T-helper 17 cell (primary cell): Measurements from ENCODE around the gene PLXNA4. TPM values are rescaled to one million over a fixed set of nuclear protein-coding genes. Genes with fewer than 3 reads are reported as not detected.

Experiments
- ATAC-seq: fragments of 150-1000 bp; cut with Tn5 transposase; 2 replicates; pipeline ENCODE4 v1.10.0; 2021; ENCODE audit warnings: mild to moderate bottlenecking, moderate library complexity
- DNase-seq, 3 donors: peaks; one replicate each; pipeline versions ENCODE4 v3.0.0 to v3.0.0-alpha.2; 2020 to 2021
- H3K9me3 ChIP-seq: one replicate; pipeline ENCODE4 v1.7.0; 2013; ENCODE audit warnings: low read length, mild to moderate bottlenecking; ENCODE audit not compliant: control insufficient read depth, poor library complexity, severe bottlenecking
- H3K27ac Mint-ChIP-seq: one replicate; pipeline ENCODE4 v1.8.0; 2022; ENCODE audit warnings: mild to moderate bottlenecking, moderate library complexity, mixed read lengths
- H3K27me3 Mint-ChIP-seq: one replicate; pipeline ENCODE4 v1.8.0; 2022; ENCODE audit warnings: mixed read lengths
- H3K36me3 Mint-ChIP-seq: one replicate; pipeline ENCODE4 v1.8.0; 2022; ENCODE audit warnings: low read depth, mixed read lengths
- H3K4me1 Mint-ChIP-seq: one replicate; pipeline ENCODE4 v1.8.0; 2022; ENCODE audit warnings: mild to moderate bottlenecking, mixed read lengths
- H3K4me3 Mint-ChIP-seq: one replicate; pipeline ENCODE4 v1.8.0; 2022; ENCODE audit warnings: mild to moderate bottlenecking, moderate library complexity, mixed read lengths
- total RNA-seq, 4 donors: library from RNA in 2 of 4; stranded (reverse) in 2 of 4; gene quantifications; one replicate each; pipeline ENCODE4 v1.2.3 and lab custom pipeline; 2022 to 2026

The PLXNA4 gene
- total RNA-seq, 2 donors from 2014 or later: 9.5 to 11.7 TPM

DNA sequence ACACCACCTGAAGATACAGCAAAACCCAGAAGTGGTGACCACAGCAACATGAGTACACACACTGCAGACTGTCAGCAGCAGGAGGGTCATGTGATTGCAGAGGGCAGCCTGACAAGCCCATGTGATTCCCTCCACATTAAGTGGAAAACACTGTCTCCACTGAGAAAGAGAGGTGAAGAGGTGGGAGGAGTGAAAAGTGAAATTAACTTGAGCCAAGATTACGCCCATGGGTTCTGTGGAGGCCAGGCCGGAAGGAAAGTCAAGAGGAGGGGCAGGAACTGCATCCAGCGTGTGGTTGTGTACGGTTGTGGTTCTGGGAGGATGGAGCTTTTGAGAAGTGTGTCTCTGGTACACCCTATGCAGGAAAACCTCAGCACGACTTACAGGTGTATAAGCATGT is 138.5 kb downstream of the PLXNA4 start:
- peaks cover 46% of the 10 kb centered on the region for H3K4me1 Mint-ChIP-seq
- H3K4me3 Mint-ChIP-seq: peak overlapping the region; percentile 77
- no peaks in the 10 kb centered on the region for H3K9me3 ChIP-seq
- peaks cover 7% of the 10 kb centered on the region for H3K27me3 Mint-ChIP-seq
- no peak for DNase-seq
- H3K27ac Mint-ChIP-seq: peak overlapping the region; percentile 85
- H3K36me3 Mint-ChIP-seq: peaks cover 2% of the 10 kb centered on the region
- ATAC-seq: peak; percentile 78

DNA sequence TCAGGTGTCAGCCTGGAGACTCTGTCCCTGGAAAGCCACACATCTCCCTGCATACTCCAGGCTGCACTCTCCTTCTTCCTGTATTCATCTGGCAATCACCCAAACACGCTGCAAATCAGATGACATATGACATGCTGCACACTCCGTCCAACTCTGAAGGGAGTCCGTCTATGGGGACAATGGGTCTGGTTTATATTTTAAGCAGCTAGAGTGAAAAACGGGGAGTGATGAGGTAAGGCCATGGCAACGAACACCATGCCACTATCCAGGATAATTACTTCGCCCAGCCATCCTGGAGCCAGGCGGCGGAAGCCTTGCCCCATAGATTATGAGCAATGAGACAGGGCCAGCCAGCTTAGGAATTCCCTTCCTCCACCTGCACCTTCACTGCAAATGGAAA is 140.1 kb downstream of the PLXNA4 start:
- no peaks in the 10 kb centered on the region for H3K36me3 Mint-ChIP-seq
- H3K4me1 Mint-ChIP-seq: peaks cover 52% of the 10 kb centered on the region
- peak overlapping the region; percentile 83 for H3K27ac Mint-ChIP-seq
- no peak for DNase-seq
- H3K4me3 Mint-ChIP-seq: peak overlapping the region; percentile 66
- peaks cover 7% of the 10 kb centered on the region for H3K27me3 Mint-ChIP-seq
- H3K9me3 ChIP-seq: no peaks in the 10 kb centered on the region
- ATAC-seq: no peak

DNA sequence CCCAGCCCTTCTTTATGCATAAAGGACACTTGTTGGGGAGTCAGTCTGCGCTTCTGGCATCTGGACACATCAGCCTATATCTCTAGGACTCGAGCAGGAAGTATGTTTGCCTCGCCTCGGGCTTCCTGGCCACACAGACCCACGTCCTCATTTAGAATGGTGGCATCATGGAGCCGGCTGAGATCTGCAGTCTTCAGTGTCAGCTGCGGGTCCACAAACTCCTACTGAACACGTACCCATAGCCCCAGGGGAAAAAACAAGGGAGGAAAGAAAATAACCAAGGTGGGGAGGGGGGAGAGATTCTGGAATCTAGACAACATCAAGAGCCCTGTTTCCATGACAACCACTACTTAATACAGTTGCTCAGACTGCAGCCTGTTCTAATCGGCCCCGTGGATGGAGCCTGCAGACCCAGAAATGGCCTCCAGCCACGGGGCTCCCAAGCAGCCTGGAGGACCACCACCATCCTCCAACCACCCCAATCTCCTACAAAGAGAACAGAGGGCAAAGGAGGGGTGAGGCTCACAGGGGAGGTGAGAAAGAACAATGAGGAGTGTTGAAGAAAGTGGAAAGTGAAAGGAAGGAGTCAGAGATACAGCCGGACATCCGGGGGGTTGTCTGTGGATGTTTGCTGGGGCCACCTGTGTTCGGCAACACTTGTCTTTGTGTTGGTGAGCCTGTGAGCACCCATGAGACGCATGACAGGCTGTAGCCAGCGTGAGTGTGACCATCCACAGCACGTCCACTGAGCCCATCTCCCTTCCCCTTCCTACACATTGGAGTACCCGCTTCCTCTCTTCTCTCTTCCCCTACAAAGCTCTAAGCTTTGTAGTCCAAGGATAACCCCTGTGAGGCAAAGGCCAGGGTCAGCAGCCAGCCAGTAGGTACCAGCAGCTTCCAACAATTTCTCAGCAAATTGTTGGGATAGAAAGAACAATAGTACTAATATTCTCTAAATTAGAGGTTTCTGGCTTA is 141.0 kb downstream of the PLXNA4 start:
- peak overlapping the region; percentile 79 for H3K4me3 Mint-ChIP-seq
- H3K4me1 Mint-ChIP-seq: peaks cover 57% of the 10 kb centered on the region
- H3K27me3 Mint-ChIP-seq: peaks cover 7% of the 10 kb centered on the region
- H3K36me3 Mint-ChIP-seq: no peaks in the 10 kb centered on the region
- H3K9me3 ChIP-seq: no peaks in the 10 kb centered on the region
- ATAC-seq (no peak), DNase-seq (no peak)
- H3K27ac Mint-ChIP-seq: peak overlapping the region; percentile 83

DNA sequence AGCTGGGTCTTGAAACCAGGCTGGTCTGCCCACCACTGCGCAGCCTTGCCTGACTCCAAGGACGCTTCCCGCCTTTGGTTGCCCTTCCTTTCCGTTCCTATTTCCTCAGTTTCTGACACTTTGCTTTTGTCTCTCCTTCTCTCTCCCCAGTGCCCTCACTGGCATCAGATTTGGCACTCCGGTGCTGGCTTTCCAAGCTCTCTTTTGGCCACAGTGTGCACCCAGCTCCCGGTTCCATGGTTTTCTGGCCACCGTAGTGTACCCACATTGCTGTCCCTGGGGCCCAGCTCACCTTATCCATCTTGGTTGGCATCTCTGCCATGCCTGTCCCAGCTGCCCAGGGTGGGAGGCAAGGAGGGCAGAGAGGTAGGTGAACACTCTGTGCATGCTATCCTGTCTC is 142.2 kb downstream of the PLXNA4 start:
- ATAC-seq: no peak
- peaks cover 59% of the 10 kb centered on the region for H3K4me1 Mint-ChIP-seq
- peak overlapping the region; percentile 83 for H3K27ac Mint-ChIP-seq
- peak overlapping the region; percentile 12 for H3K4me3 Mint-ChIP-seq
- H3K9me3 ChIP-seq: no peaks in the 10 kb centered on the region
- no peak for DNase-seq
- peaks cover 7% of the 10 kb centered on the region for H3K27me3 Mint-ChIP-seq
- no peaks in the 10 kb centered on the region for H3K36me3 Mint-ChIP-seq

DNA sequence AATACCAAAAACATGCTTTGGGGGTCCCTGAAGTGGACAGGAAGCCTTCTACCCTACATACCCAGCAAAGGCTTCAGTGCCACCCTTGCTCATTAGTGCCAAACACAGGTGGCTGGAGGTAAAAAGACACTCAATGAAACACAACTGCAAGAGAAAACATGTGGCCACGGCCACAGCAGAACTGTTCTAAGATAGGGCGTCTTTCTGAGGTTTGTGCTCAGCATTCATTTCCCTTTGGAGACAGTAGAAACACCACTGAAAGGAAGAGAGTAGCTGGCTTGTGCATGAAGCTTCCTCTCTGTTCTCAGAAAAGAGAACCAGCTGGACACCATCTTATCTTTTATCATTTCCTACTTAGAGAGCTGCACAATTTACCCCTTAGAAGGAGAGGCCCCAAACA is 143.0 kb downstream of the PLXNA4 start:
- H3K36me3 Mint-ChIP-seq: no peaks in the 10 kb centered on the region
- no peak for DNase-seq
- H3K9me3 ChIP-seq: no peaks in the 10 kb centered on the region
- peaks cover 7% of the 10 kb centered on the region for H3K27me3 Mint-ChIP-seq
- H3K4me1 Mint-ChIP-seq: peaks cover 62% of the 10 kb centered on the region
- ATAC-seq: no peak
- peak overlapping the region; percentile 86 for H3K27ac Mint-ChIP-seq
- H3K4me3 Mint-ChIP-seq: peak overlapping the region; percentile 47

DNA sequence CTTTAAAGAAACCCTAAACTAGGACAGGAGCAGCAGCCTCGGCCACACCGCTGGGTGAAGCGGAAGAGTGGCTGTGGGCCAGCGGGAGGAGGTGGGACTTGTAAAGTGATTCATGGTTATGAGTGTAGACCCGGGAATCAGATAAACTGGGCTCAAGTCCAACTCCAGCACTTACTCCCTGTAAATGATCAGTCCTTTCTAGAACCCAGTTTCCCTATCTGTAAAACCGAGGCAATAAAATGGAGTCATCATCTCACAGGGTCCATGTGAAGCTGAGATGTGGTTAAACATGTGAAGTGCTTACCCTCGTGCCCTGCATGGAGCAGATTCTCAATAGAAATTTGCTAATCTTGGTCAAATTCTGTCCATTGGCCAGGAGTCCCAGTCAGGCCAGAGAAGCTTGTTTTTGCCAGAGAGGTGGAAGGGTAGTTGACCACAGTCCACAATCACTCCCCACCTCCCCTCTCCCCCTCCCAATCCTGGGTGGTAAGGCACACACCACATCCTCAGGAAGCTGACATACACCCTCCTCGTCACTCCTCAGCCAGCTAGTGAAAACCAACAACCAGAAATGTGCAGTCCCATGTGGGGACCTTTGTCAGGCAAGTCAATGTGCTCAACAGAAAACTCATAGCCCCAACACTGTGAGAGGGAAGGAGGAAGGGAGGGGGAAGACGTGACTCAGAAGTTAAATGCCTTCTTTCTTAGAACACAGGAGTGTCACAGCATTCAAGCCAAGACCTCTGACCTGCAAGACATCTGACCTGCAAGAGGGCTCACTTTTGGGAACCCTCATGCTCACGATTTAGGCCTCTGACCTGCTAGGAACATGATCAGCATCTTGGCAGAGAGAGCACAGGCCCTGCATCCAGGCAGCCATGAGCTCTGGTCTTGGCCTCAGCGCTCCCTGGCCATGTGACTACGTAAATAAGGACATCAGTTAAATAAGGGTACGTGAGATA is 145.1 kb downstream of the PLXNA4 start:
- H3K9me3 ChIP-seq: no peaks in the 10 kb centered on the region
- Mint-ChIP-seq H3K4me3 (peak overlapping the region; percentile 34), H3K27me3 (peaks cover 3% of the 10 kb centered on the region), H3K36me3 (no peaks in the 10 kb centered on the region), H3K27ac (peak overlapping the region; percentile 86), H3K4me1 (peaks cover 47% of the 10 kb centered on the region)
- ATAC-seq (peak; percentile 92), DNase-seq (no peak)

DNA sequence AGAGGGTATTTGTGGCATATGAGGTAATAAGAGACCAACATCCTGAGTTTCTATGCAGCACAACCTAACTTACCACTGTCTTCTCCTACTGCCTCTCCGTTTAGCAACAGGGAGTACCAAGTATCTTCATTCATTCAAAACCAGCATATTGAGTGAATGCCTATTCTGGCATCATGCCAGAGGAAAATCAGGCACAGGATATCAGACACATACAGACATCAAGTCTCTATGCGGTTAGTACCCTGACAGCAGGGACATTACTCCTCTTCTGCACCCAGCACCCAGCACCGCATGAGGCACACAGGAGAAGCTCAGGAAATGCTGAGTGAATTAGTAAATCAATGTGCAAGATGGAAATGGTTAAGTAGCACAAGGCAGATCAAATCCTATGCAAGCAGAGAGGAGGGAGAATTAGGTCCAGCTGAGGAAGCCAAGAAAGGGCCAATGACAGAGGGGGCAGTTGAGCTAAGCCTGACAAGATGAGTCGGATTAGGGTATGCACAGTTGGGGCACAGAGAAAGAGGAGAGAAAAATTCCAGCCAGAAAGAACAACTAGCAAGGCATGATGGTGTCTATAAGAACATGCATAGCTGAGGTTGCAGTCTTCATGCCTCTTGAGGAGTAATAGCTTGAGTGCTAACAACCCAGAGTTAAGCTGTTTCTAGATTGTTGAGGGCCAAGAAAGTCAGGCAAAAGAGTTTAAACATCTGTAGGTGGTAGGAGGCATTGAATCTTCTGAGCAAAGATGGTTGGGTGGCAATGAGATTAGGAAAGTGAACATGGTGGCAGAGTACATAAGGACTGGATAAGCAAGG is 146.0 kb downstream of the PLXNA4 start:
- Mint-ChIP-seq H3K36me3 (no peaks in the 10 kb centered on the region), H3K4me1 (peaks cover 39% of the 10 kb centered on the region), H3K27me3 (no peaks in the 10 kb centered on the region), H3K4me3 (peak overlapping the region; percentile 0), H3K27ac (peak overlapping the region; percentile 0)
- no peaks in the 10 kb centered on the region for H3K9me3 ChIP-seq
- DNase-seq (no peak), ATAC-seq (no peak)

DNA sequence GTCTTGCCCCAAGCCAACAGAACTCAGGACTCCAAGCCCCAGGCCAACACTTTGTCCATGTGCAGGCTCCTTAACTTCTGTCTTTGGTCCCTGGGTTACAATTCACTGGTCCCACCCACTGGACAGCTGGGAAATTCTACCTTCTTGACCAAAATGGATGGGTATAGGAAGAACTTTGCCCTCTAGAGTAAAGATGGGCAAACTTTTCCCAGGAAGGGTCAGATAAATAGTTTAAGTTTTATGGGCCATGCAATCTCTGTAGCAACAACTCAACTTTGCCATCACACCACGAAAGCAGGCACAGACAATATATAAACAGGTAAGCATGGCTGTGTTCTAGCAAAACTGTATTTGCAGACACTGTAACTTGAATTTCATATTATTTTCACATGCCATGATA is 147.1 kb downstream of the PLXNA4 start:
- Mint-ChIP-seq H3K4me1 (peaks cover 35% of the 10 kb centered on the region), H3K27ac (no peak overlapping the region), H3K4me3 (no peak overlapping the region), H3K36me3 (no peaks in the 10 kb centered on the region), H3K27me3 (no peaks in the 10 kb centered on the region)
- DNase-seq (no peak), ATAC-seq (no peak)
- no peaks in the 10 kb centered on the region for H3K9me3 ChIP-seq

DNA sequence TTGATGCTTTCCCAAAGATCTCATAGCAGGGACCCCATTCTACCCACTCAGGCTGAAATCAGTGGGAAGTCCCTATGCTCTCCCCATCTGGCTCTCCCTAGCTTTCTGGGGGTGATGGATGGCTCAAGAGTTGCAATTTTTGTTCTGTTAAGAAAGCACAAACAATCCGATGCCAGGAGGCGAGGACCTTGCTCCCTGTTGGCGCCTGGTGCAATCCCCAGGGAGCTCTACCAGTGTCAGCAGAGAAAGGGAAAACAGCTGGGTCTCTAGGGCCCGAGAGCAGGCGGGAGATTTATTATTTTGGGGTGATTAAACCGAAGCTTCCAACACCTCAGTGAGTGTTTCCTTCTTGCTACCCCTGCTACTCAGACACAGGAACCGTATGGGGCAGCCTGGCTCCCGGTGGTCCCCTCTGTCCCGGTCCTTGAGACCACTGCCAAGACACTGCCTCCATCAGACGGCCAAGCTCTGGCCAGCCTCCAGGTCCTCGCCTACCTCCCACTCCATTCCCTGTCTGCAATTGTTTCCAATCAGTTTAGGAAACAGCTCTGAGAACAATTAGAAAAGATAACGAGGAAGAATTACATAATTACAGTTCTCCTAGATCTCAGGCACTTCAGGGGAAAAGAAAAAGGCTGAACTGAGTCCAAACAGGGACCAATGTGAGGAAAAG is 147.9 kb downstream of the PLXNA4 start:
- Mint-ChIP-seq H3K4me3 (no peak overlapping the region), H3K27ac (peak overlapping the region; percentile 9), H3K36me3 (no peaks in the 10 kb centered on the region), H3K4me1 (peaks cover 33% of the 10 kb centered on the region), H3K27me3 (no peaks in the 10 kb centered on the region)
- ATAC-seq (no peak), DNase-seq (no peak)
- no peaks in the 10 kb centered on the region for H3K9me3 ChIP-seq

DNA sequence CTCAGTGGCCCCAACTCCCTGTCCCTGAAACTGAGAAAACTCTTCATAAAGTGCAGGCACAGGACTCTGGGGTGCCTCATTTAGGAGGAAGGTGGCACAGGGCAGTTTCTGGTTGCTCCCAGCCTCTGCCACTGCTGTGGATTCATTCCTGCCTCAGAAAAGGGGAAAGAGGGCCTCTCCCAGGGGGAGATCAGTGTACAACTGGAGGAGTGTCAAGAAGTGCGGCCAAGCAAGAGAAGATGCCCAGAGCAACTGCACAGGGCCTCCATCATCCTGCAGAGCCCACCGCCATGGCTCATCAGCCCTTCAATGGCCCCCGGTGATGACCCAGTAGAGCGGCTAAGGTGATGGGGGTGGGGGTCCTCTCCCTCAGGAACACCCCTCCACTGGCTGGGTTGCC is 150.3 kb downstream of the PLXNA4 start:
- no peaks in the 10 kb centered on the region for H3K36me3 Mint-ChIP-seq
- no peak overlapping the region for H3K27ac Mint-ChIP-seq
- H3K4me1 Mint-ChIP-seq: peaks cover 17% of the 10 kb centered on the region

DNA sequence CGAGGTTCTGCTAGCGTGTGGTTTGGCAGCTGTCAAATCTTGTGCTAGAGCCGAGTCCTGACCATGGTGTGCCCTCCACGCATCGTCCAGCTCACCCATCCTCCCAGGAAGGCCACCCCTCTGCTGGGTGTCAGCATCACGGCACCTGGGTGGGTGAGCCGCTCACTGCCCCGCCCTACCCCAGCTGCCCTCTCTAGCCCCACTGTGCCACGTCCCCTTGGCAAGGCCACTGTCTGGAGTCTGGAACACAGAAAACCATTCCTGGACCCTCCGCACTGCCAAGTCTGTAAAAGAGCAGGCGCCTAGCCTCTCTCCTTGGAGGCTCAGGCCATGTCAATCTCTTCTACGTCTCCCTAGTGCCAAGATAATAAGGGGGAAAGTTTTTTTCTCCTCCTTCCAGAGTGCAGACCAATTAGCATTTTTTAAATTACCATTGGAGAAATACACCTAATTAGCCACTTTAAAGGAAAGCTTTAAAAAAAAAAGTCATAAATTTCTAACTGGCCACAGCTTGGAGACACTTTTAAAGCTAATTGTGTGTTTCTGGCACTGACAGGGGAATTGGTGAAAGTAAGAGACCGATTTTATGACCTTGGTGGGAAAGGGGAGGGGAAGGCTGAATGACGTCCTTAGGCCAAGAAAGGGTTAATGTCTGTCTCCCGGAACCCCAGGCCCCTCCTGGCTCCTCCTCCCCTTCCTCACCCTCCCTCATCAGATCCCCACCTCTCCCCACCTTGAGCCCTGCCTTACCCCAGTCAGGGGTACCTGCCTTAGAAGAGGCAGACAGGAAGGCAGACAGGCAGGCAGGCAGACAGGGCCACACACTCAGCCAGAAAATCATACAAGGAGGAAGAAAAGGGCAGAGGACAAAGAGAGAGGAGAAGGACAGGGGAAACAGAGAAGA is 151.2 kb downstream of the PLXNA4 start:
- Mint-ChIP-seq H3K36me3 (no peaks in the 10 kb centered on the region), H3K27ac (no peak overlapping the region), H3K4me1 (peaks cover 11% of the 10 kb centered on the region), H3K4me3 (peak overlapping the region; percentile 22), H3K27me3 (no peaks in the 10 kb centered on the region)
- no peak for ATAC-seq
- H3K9me3 ChIP-seq: no peaks in the 10 kb centered on the region
- DNase-seq: no peak

More for the DNA sequence above, 150.3 kb downstream of the PLXNA4 start:
- H3K27me3 Mint-ChIP-seq: no peaks in the 10 kb centered on the region
- ATAC-seq (no peak), DNase-seq (no peak)
- H3K4me3 Mint-ChIP-seq: no peak overlapping the region
- H3K9me3 ChIP-seq: no peaks in the 10 kb centered on the region
